ENCODE data around the gene POLR3B. TPM values are rescaled to one million over a fixed set of nuclear protein-coding genes. Genes with fewer than 3 reads are reported as not detected.

The POLR3B gene
- total and polyA plus RNA-seq, 2 experiments from 2014 or later: 4.0 to 14.6 TPM

DNA sequence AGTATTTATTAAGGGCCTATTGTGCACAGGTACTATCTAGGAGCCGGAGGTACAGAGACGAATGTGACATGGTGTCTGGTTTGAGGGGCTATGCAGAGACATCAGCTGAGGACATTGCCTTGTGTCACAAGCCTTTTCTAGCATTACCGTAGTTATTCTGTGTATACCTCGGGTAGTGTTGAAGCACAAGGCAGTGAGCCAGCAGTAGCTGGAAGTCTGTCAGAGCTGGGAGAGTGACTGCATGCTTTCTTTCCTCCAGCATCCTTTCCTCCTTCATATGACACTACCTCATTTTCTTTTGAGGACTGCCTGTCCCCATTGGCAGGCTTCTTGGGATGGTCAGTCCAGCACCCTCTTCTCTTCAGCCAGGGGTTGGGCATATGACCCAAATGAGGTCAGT lies 77.0 kb downstream of the POLR3B start:
- Histone ChIP-seq H3K27me3 (ENCODE audit: insufficient read depth) (no peaks in the 10 kb centered on the region), H3K36me3 (ENCODE audit: insufficient read depth) (no peaks in the 10 kb centered on the region), H3K9me2 (ENCODE audit: insufficient read depth) (no peaks in the 10 kb centered on the region), H3K4me2 (no peak overlapping the region), H3K4me3 (no peak overlapping the region), H3K79me2 (replicated peaks; ENCODE audit: insufficient read depth) (no peaks in the 10 kb centered on the region), H4K20me1 (replicated peaks; ENCODE audit: insufficient read depth) (no peaks in the 10 kb centered on the region), H3F3A (replicated peaks; ENCODE audit: low read depth) (no peaks in the 10 kb centered on the region), H3K27ac (ENCODE audit: low read depth) (no peak overlapping the region), H2AFZ (no peak overlapping the region), H3K4me1 (ENCODE audit: insufficient read depth) (no peaks in the 10 kb centered on the region)
- TF ChIP-seq CREB1 (CRISPR knock-in tag; IDR thresholded peaks at IDR 0.05; ENCODE audit: low read depth) (no peak), ZNF331 (CRISPR knock-in tag; IDR thresholded peaks at IDR 0.05; ENCODE audit: low read depth) (no peak), JUNB (IDR thresholded peaks at IDR 0.05; ENCODE audit: unreplicated experiment) (no peak), EZH2phosphoT487 (IDR thresholded peaks at IDR 0.05; ENCODE audit: unreplicated experiment) (no peak), POLR2AphosphoS5 (IDR thresholded peaks at IDR 0.05; ENCODE audit: low read depth) (no peak), EZH2 (IDR thresholded peaks at IDR 0.05; ENCODE audit: low read depth, unreplicated experiment) (no peak), STAT1 (IDR thresholded peaks at IDR 0.05; ENCODE audit: unreplicated experiment) (no peak), NANOG (IDR thresholded peaks at IDR 0.05; ENCODE audit: borderline replicate concordance) (no peak), ZNF114 (CRISPR knock-in tag; IDR thresholded peaks at IDR 0.05) (no peak)
- TF ChIP-seq, protein P1, sequence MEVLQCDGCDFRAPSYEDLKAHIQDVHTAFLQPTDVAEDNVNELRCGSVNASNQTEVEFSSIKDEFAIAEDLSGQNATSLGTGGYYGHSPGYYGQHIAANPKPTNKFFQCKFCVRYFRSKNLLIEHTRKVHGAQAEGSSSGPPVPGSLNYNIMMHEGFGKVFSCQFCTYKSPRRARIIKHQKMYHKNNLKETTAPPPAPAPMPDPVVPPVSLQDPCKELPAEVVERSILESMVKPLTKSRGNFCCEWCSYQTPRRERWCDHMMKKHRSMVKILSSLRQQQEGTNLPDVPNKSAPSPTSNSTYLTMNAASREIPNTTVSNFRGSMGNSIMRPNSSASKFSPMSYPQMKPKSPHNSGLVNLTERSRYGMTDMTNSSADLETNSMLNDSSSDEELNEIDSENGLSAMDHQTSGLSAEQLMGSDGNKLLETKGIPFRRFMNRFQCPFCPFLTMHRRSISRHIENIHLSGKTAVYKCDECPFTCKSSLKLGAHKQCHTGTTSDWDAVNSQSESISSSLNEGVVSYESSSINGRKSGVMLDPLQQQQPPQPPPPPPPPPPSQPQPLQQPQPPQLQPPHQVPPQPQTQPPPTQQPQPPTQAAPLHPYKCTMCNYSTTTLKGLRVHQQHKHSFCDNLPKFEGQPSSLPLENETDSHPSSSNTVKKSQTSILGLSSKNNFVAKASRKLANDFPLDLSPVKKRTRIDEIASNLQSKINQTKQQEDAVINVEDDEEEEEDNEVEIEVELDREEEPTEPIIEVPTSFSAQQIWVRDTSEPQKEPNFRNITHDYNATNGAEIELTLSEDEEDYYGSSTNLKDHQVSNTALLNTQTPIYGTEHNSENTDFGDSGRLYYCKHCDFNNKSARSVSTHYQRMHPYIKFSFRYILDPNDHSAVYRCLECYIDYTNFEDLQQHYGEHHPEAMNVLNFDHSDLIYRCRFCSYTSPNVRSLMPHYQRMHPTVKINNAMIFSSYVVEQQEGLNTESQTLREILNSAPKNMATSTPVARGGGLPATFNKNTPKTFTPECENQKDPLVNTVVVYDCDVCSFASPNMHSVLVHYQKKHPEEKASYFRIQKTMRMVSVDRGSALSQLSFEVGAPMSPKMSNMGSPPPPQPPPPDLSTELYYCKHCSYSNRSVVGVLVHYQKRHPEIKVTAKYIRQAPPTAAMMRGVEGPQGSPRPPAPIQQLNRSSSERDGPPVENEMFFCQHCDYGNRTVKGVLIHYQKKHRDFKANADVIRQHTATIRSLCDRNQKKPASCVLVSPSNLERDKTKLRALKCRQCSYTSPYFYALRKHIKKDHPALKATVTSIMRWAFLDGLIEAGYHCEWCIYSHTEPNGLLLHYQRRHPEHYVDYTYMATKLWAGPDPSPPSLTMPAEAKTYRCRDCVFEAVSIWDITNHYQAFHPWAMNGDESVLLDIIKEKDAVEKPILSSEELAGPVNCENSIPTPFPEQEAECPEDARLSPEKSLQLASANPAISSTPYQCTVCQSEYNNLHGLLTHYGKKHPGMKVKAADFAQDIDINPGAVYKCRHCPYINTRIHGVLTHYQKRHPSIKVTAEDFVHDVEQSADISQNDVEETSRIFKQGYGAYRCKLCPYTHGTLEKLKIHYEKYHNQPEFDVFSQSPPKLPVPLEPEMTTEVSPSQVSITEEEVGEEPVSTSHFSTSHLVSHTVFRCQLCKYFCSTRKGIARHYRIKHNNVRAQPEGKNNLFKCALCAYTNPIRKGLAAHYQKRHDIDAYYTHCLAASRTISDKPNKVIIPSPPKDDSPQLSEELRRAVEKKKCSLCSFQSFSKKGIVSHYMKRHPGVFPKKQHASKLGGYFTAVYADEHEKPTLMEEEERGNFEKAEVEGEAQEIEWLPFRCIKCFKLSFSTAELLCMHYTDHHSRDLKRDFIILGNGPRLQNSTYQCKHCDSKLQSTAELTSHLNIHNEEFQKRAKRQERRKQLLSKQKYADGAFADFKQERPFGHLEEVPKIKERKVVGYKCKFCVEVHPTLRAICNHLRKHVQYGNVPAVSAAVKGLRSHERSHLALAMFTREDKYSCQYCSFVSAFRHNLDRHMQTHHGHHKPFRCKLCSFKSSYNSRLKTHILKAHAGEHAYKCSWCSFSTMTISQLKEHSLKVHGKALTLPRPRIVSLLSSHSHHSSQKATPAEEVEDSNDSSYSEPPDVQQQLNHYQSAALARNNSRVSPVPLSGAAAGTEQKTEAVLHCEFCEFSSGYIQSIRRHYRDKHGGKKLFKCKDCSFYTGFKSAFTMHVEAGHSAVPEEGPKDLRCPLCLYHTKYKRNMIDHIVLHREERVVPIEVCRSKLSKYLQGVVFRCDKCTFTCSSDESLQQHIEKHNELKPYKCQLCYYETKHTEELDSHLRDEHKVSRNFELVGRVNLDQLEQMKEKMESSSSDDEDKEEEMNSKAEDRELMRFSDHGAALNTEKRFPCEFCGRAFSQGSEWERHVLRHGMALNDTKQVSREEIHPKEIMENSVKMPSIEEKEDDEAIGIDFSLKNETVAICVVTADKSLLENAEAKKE (CRISPR knock-in tag; IDR thresholded peaks at IDR 0.05): no peak
- TF ChIP-seq, protein P2, sequence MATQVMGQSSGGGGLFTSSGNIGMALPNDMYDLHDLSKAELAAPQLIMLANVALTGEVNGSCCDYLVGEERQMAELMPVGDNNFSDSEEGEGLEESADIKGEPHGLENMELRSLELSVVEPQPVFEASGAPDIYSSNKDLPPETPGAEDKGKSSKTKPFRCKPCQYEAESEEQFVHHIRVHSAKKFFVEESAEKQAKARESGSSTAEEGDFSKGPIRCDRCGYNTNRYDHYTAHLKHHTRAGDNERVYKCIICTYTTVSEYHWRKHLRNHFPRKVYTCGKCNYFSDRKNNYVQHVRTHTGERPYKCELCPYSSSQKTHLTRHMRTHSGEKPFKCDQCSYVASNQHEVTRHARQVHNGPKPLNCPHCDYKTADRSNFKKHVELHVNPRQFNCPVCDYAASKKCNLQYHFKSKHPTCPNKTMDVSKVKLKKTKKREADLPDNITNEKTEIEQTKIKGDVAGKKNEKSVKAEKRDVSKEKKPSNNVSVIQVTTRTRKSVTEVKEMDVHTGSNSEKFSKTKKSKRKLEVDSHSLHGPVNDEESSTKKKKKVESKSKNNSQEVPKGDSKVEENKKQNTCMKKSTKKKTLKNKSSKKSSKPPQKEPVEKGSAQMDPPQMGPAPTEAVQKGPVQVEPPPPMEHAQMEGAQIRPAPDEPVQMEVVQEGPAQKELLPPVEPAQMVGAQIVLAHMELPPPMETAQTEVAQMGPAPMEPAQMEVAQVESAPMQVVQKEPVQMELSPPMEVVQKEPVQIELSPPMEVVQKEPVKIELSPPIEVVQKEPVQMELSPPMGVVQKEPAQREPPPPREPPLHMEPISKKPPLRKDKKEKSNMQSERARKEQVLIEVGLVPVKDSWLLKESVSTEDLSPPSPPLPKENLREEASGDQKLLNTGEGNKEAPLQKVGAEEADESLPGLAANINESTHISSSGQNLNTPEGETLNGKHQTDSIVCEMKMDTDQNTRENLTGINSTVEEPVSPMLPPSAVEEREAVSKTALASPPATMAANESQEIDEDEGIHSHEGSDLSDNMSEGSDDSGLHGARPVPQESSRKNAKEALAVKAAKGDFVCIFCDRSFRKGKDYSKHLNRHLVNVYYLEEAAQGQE (IDR thresholded peaks at IDR 0.05; ENCODE audit: unreplicated experiment): no peak
- TF ChIP-seq, protein P3, sequence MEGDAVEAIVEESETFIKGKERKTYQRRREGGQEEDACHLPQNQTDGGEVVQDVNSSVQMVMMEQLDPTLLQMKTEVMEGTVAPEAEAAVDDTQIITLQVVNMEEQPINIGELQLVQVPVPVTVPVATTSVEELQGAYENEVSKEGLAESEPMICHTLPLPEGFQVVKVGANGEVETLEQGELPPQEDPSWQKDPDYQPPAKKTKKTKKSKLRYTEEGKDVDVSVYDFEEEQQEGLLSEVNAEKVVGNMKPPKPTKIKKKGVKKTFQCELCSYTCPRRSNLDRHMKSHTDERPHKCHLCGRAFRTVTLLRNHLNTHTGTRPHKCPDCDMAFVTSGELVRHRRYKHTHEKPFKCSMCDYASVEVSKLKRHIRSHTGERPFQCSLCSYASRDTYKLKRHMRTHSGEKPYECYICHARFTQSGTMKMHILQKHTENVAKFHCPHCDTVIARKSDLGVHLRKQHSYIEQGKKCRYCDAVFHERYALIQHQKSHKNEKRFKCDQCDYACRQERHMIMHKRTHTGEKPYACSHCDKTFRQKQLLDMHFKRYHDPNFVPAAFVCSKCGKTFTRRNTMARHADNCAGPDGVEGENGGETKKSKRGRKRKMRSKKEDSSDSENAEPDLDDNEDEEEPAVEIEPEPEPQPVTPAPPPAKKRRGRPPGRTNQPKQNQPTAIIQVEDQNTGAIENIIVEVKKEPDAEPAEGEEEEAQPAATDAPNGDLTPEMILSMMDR (conservative IDR thresholded peaks at IDR 0.05; ENCODE audit: low read depth in 2 of 2): no peak
- TF ChIP-seq, protein P4, sequence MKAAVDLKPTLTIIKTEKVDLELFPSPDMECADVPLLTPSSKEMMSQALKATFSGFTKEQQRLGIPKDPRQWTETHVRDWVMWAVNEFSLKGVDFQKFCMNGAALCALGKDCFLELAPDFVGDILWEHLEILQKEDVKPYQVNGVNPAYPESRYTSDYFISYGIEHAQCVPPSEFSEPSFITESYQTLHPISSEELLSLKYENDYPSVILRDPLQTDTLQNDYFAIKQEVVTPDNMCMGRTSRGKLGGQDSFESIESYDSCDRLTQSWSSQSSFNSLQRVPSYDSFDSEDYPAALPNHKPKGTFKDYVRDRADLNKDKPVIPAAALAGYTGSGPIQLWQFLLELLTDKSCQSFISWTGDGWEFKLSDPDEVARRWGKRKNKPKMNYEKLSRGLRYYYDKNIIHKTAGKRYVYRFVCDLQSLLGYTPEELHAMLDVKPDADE (IDR thresholded peaks at IDR 0.05): no peak
- no peak for ATAC-seq
- Mint-ChIP-seq H3K4me3 (no peak overlapping the region), H3K9me3 (no peaks in the 10 kb centered on the region), H3K36me3 (ENCODE audit: low read depth) (peaks cover 4% of the 10 kb centered on the region), H3K27ac (no peak overlapping the region; the same call in 1 of the 2 replicates), H3K27me3 (ENCODE audit: insufficient read depth, low read depth, poor library complexity) (no peaks in the 10 kb centered on the region), H3K4me1 (no peaks in the 10 kb centered on the region)
- no peak for DNase-seq (ENCODE audit: low spot score)

All from GM23338 (cell line).